COR-L47 (cell line): ENCODE results near the gene VSIG10L2.
"Not testable (repeated sequence)": the region's sequence is repeated elsewhere in the genome, so short reads cannot be mapped to it uniquely, and the experiment has no call there.

ENCODE experiments used
- DNase-seq: peaks from one replicate; lab custom pipeline; 2025; lab: John Stamatoyannopoulos, UW

The VSIG10L2 gene

DNA sequence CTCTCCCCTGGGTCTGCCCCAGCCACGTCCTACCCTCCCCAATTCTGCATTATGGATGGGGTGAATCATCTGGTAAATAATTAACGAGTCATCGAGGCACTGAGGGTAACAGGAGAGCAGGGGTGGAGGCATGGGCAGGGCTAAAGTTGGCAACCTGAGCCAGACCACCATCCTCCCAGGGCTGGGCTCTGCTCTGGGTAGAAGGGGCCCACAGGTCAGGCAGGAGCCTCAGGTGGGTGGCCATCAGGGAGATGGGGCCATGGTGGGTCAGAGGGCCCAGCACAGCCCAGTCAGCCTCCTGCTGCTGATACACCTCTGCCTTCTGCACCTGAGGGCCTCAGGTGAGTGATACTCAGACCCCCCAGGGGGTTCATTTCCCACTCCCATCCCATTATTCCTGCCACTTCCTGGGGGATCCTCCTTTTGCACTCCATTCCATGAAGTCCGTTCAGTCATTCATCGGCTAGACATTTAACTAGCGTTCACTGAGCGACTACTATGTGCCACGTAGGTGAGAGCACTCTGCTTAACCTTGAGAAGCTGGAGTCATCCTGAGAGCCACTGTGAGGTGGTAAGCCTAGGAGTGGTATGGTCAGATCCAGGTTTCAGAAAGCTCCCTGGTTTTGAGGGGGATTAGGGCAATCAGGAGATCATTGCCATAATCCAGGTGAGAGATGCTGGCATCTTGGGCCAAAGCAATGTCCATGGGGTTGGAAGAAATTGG lies at the start of gene VSIG10L2:
Gene VSIG10L2, plus strand, starts transcription at position 248 of the 724 bp plus-strand sequence. Its CDS starts 12 bp downstream, at position 260.
- no peak for DNase-seq

DNA sequence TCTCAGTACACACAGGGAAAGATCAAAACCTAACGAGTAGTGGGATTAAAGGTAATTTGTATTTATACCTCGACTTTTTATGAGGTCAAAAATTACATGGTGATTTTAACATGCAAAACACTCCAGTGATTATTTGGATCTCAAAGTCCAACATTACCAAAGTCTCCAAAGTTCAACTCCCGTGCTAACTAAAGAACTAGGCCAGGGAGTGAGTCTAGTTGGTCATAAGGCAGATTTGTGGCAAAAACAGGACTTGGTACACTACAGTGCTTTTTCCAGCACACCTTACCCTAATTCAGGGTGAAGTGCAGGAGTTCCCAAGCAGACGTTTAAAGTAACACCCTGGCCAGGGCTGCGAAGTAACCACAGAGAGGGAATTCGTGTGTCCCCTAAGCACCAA lies 44.0 kb upstream of the VSIG10L2 start:
- DNase-seq, result no peak

DNA sequence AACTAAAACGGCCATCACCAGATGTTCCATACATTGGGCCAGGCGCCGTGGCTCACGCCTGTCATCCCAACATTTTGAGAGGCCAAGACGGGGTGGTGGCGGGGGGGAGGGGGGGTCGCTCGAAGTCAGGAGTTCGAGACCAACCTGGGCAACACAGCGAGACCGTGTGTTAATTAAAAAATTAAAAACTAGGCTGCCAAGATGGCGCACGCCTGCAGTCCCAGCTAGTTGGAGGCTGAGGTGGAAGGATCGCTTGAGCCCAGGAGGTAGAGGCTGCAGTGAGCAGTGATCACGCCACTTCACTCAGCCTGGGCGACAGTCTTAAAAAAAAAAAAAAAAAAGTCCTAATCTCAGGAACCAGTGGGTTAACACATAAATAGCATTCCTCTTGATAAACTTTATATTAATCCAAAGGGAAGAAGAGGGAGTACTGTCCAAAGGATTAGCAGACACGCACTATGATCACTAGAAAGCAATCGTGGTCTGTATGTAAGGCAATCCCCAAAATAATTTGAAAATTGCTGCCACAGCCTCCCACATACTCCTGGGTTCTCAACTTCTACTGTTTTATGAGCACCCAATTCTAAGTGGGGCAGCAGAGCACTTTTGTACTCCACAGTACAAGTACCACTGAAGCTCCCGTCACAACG lies 43.4 kb upstream of the VSIG10L2 start:
- DNase-seq, result no peak

DNA sequence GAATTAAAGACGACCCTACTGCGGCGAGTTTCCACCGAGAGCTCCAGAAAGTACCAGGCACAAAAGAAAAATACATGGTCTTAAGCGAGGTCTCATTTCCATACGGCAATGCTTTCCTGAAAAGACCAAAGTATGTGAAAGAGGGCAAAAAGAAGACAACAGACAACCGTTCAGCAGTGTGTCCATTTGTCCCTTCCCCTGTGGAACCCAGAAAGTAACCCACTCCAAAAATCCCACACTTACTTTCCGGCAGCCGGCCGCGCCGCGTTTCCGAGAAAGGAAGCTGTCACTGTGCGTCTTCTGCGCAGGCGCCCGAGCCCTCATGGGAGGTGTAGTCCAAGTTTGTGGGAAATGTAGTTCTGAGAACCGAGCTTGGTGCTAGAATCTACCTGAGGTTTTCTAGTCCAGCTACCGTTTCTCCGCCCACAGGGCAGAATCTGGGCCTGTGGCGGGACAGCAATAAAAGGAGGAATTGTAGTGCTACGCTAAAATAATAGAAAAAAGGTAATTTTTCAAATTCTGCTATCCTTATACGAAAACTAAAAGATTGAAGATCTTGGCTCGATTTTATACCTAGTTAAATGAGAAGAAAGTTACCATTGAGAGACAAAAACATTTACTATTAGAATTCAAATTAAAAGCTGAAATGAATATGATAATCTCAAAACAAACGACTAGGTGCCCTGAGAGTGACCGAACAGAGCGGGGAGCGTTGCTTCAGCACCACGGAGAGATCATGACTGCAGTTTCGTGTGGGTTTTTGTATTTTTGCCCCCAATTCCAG lies 42.7 kb upstream of the VSIG10L2 start, which contains the start of gene PUS3:
Gene PUS3, minus strand, starts transcription at position 280 of the 784 bp plus-strand sequence. CDS start 6,922 bp downstream, outside the sequence.
- DNase-seq, result peak; percentile 94

DNA sequence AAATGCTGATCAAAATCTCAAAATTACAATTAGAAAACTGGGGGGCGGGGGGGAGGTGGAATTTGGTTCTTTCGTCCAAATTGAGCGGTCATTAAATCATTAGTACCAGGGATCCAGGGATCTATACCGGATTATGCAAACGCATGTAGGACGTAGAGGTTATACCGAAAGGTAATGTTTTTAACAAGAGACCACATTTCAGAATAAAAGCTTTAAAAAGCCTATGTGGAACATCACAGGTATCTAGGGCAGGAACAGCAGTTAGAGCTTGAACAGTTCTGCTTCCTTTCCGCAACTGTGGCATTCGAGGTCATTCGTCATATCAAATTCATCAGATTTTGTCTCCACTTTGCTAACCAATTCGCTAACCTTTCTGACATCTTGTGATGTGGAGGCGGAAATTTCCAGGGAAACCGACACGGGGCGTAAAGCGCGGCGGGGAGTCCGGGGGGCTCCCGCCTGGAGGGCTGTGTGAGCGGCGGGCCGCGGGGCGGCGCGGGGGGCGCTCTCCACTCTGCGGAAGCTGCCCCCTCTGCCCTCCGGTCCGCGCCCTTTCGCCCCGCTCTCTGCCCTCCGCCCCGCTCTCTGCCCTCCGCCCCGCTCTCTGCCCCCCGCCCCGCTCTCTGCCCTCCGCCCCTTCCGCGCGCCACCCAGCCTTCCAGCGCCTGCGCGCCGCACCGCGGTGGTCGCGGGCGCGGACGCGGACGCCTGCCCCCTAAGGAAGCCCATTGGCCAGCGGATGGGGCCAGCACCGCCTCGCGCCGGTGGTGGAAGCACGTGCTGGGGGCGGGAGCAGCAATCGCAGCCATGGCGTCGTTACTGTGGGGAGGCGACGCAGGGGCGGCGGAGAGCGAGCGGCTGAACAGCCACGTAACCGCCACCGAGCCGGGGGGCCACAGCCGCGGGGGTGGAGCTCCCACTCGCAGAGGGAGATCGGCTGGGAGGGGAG lies 41.9 kb upstream of the VSIG10L2 start, which contains the start of gene DDX25:
Gene DDX25, plus strand, starts transcription at position 798 of the 949 bp plus-strand sequence. Its CDS starts 10 bp downstream, at position 808.
- peak; percentile 25 for DNase-seq

DNA sequence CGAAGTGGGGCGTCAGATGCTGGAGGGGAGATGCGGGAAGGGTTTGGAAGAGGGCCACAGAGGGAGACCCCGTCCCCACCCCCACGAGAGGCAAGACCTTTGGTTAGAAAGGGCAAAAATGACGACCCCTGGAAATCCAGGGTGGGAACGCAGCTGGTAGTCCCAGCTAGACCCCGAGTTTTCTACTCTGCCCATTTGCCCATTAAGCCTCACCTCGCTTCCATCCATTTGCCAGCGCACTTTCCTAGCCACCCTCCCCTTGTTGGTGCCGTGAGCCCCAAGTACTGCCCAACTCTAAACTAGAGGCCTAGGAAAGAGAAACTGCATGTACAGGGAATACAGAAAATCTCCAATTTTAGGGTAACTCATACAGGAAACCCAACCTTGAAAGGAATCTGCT lies 41.2 kb upstream of the VSIG10L2 start:
- no peak for DNase-seq

DNA sequence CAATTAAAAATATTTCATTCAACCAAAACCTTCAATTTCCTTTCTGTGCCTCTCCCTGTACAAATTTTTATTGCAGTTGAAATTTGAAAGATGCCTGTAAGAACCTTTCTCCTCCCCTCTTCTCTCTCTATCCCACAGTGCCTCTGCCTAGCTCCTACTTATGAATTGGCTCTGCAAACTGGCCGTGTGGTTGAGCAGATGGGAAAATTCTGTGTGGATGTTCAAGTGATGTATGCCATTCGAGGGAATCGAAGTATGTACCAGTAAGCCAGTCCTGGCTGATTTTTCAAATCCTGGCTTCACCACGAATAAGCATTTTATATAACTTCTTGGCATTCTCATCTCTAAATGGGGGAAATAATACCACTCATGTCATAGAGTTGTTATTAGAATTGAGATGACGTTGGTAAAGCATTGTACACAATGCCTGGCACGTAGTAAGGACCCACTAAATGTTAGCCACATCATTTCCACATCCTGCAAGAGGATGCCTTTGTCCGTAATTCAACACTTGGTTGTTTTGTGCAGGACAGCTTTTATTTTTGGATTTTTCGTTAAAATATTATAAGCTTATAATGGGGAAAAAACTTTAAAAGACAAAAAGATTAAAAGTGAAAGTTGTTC lies 35.5 kb upstream of the VSIG10L2 start:
- no peak for DNase-seq

DNA sequence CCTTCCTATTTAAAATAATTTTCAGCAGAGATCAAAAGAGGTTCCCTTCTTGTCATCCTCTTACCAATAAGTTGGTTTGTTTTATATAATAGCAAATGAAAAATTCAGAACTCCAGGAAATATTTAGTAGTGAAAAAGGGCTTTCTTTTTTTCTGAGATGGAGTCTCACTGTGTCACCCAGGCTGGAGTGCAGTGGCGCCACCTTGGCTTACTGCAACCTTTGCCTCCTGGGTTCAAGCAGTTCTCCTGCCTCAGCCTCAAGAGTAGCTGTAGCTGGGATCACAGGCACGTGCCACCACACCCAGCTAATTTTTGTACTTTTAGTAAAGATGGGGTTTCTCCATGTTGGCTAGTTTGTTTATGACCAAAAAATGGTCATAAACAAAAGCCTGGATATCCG lies 31.2 kb upstream of the VSIG10L2 start:
- DNase-seq, result not testable (repeated sequence)

DNA sequence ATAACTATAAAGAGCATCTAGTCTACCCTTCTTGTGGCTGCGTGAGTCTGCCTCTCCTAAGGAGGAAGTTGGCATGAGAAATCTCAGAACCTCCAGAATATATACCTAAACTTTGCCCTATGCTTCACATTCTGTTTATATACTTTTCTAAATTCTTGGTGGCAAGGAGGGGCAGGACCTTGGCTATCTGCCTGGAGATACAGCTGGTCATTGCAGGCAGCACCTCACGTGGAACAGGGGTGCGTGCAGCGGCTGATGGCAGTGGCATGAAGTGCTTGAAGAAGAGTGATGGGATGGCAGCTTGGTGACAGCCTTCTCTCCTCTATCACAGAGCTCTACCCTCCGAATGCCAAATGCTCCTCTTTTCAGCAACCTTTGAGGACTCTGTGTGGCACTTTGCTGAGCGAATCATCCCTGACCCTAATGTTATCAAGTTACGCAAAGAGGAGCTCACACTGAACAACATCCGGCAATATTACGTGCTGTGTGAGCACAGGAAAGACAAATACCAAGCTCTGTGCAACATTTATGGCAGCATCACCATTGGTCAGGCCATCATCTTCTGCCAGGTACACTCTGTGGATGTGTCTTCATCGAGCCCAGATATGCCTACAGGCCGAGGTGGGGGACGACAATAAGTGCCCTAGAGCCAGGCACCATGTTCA lies 29.0 kb upstream of the VSIG10L2 start:
- DNase-seq, result no peak

DNA sequence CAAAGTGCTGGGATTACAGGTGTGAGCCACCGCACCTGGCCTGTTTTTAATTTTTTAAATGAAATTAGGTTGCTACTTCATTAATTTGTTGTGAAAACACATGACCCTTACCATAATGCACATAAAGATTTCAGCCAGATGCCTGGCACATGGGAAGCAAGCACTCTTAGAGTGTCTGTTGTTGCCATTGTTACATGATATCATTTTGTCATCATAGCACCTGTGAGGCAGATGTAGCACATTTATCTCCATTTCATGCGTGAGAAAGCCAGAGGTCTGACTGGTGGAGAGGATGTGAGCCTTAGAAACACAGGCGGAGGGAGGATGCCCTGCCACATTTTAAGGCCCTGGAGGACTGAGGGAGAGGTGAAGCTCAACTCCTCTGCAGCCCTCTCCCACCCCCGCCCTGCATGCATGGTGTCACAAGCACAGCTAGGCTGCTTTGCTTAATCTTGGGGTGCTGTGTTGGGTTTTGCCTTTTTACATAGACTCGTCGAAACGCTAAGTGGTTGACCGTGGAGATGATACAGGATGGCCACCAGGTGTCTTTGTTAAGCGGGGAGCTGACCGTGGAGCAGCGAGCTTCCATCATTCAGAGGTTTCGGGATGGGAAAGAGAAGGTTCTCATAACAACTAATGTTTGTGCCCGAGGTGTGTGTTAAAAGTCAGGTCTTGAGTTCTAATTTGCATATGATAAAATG lies 27.6 kb upstream of the VSIG10L2 start:
- DNase-seq, result no peak

DNA sequence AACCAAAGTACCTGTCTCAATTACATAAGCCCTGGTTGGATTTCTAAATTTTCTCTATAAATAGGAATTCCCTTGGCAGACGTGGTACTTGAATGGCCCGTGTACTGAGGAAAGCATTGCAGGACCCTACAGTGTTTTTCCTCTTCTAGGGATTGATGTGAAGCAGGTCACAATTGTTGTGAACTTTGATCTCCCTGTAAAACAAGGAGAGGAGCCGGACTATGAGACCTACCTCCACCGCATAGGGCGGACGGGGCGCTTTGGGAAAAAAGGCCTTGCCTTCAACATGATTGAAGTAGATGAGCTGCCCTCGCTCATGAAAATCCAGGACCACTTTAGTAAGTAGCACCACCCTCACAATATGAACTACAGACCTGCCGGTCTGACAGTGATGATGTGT lies 24.8 kb upstream of the VSIG10L2 start:
- DNase-seq, result no peak

DNA sequence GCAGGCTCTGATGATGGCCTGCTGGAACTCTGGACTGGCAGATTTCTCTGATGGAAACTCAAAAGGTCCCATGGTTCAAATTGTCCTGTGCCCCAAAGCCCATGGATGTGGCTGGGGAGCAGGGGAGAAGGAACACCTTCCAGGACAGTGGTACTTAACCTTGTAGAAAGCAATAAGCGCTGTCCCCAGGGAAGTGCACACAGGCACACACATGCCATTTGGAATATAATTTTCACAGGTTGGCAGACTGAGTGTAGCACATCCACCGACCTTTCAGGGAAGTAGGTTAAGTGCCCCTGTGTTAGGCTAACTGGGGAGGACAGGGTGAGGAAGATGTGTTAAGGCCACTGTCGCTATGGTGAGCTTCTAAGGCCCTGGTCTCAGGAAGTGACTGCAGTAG lies 23.7 kb upstream of the VSIG10L2 start:
- DNase-seq, result no peak

DNA sequence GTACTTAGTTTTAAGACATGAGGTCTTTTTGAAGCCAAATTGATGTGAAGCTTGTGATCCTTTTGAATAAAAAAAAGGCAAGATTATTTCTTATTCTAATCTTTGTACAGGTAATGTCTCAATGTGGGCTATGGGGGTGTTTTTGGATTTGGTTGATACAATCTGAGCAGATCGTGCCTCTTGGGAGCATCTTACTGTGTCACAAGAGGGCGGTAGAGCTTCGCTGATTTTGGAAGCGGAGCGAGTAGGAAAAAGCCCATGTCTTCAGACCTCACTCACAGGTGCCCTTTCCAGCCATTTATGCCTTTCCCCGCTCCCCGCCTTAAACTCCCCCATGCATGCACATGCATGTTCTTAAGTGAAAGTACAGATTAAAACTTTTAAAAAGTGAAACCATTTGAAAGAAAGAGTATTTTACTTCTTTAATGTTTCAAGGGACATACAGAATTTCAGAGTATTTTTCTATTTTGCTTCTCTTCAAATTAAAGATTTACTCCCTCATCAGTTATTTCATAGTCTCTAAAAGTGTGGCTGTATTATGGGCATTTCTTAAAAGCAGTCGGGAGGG lies 22.7 kb upstream of the VSIG10L2 start:
- peak; percentile 61 for DNase-seq

DNA sequence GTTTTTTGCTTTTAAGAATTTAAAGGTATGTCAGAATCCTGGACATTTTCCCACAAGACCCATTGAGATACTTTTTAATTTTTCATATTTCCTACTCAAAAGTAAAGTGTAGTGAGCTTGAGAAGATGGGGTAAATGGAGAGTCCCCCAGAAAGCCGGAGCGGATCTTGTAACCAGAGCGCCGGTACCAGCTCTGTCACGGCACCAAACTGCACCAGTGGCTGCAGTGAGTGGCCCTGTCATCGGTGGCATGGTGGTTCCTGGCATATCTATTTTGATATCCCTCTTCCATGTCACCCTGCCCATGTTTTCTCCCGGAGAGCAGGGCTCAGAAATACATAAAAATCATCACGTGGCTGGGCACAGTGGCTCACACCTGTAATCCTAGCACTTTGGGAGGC lies 22.2 kb upstream of the VSIG10L2 start:
- no peak for DNase-seq

DNA sequence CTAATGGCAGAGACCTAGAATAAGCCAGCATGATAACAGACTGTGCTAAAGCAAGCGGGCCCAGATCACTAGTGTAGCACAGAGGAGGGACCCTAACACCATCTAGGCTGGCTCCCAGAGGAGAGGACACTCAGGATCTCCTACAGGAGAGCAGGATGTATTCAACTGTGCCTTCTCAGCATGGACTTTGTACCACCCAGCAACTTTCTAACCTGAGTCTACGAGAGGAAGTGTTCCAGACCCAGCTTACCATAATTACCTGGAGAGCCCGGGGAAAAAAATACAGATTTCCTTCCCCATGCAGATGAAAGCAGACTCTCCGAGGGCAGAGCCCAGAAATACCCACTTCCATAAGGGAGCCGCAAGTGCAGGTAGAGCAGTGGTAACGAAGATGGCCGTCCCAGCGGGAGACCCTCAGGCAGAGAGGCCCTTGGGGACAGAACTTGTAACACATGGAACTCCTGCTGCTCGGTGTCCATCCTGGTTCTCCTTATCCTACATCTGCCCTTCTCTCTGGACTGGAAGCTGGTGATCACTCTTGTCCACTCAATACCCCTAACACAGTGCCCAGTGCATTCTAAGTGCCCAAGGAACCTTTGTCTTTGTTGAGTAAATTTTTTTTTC lies 21.3 kb upstream of the VSIG10L2 start:
- DNase-seq, result no peak

DNA sequence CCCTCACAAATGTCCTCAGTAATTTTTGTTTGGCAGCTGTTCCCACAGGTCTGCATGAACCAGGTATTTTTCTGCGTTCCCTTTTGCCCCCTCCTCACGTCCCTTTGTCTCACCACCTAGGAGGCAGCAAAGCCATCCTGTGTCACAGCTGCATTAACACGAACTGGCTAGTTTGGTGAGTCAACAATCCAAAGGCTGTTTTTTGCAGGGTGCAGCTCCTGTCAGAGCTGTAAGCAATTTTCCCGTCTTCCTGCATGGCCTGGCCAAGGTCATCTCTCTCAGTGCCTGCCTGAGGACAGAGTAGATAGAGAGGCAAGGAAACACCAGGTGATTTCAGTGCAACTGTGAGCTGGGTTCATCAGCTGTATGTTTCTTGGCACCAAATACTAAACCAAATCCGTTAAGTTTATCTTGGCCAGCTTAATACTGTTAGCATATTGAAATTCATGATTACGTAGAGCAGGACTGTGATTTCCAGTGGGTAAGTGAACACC lies 20.6 kb upstream of the VSIG10L2 start:
- DNase-seq, result peak; percentile 5

DNA sequence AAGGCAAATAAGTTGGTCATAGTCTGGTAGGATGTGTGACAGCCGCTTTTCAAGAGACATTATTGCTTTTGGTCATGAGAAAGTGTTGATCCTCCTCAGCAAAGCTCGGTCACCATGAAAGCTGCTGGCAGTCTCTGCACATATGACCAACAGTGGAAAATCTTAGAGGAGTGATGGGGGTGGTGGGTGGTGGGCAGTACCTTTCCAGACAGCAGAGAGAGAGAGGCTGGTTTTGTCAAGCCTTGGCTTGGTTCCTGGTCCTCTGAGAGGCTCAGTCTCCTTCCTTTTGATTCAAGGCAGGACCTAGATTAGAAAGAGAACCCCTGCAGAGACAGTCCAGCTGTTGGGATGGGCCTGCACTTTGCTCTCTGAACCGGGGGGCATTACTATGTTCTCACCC lies 20.0 kb upstream of the VSIG10L2 start:
- no peak for DNase-seq

DNA sequence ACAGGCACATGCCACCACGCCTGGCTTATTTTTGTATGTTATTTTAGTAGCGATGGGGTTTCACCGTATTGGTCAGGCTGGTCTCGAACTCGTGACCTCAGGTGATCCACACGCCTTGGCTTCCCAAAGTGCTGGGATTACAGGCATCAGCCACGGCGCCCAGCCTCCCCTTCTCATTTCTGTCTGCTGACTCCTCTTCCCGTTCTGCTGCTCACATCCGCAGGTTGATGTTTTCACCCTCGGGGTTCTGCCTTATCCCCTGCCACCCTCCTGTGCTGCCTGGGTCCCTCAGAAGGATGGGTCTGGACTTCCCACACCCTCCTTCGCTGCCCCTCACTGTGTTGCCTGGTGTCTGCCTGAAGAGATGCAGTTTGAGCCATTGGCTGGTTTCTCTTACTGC lies 19.2 kb upstream of the VSIG10L2 start:
- DNase-seq, result no peak
